ENCODE results near the gene PNLIPRP2.
A peak's percentile ranks its signal among the peaks of the same experiment; 100 is the strongest.

The PNLIPRP2 gene

DNA sequence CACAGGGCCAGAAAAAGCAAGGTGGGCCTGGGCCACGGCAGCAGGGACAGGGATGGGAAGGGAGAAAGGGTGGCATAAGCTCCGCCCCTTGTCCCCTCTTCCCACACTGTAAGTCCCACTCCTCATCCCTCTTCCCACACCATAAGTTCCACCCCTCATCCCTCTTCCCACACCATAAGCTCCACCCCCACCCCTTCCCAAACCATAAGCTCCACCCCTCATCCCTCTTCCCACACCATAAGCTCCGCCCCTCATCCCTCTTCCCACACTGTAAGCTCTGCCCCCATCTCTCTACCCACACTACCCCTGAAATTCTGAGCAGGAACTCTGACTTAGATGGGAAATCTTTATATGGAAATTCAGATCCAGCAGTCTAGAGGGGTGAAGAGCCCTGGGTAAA lies 65.9 kb downstream of the PNLIPRP2 start:
- no peak for DNase-seq

DNA sequence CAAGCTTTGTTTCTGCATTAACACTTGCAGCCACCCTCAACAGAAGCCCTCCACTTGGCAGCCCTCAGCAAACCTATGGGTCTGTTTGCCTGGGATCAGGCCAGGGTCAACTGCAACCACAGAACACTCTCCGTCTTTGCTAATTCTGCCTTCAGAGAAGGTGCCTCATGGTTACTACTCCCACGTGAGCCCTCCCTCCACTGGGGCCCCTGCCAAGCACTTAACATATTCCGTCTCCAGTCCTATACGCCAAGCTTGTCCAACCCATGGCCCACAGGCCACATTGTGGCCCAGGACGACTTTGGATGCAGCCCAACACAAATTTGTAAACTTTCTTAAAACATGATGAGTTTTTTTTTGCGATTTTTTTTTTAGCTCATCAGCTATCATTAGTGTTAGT lies 66.9 kb downstream of the PNLIPRP2 start:
- DNase-seq = no peak

DNA sequence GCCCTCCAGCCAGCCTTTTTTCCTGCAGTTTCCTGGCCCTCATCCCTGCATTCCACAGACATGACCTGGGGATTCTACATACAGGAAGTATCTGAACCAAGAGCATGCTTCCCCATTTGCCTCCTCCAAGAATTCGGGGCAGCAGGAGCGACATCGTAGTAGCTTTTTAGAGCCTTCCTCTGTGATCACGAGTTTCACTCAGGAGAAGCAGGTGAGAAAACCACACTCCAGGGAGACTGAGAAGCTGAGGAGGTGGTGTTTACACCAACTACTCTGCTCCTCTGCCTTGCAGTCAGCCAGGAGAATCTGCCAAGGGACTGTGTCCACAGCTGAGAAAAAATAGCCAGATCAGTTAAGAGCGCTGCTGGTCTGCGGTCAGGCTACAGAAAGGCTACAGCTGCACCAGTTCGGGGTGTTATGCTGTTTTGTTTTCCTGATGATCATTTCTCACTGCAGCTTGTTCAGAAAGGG lies 67.5 kb downstream of the PNLIPRP2 start:
- peak; percentile 65 for DNase-seq

DNA sequence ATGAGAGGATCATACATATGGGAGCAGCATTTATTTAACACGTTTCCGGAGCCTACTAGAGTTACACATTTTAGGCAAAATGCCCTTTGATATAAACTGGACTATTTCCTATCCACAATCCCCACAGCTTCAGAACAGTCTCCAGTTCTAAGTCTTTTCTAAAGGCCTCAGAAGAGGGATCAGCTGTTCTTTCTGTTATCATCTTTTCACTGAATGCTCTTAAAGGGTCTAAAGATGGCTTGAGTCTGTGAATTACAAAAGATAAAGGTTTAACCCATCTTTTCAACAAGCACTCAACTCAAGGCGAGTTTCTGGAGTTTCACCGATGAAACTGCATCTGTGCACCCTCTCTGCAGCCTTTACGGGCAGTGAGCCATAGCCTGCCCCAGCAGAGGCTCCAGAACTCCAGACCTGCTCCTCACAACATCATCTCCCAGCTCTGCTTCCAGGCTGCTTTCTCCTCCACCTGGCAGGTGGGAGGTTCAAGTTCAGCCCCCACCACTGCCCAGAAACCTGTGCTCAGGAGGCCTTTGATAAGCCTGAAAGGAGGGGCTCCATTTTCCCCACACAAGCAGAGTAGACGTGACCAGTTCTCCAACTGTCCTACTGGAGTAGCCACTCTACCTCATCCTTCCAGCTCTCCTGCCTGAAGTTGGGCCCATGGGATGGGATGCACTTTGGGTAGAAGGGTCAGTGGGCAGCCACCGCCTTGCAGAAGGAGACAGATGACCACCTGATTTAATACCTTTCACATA lies 68.2 kb downstream of the PNLIPRP2 start:
- no peak for DNase-seq

DNA sequence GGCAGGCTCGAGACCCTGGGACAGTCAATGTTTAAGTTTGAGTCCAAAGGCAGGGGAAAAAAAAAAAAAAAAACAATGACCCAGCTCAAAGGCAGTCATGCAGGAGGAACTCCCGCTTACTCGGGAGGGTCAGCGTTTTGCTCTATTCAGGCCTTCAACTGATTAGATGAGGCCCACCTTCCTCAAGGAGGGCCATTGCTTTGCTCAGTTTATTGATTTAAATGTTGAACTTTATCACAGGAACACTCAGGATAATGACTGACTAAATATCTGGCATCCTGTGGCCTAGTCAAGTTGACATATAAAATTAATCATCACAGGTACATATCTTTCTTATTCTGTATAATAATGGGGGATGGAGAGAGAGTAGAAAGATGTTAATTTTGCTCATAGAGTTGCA lies 69.0 kb downstream of the PNLIPRP2 start:
- no peak for DNase-seq

DNA sequence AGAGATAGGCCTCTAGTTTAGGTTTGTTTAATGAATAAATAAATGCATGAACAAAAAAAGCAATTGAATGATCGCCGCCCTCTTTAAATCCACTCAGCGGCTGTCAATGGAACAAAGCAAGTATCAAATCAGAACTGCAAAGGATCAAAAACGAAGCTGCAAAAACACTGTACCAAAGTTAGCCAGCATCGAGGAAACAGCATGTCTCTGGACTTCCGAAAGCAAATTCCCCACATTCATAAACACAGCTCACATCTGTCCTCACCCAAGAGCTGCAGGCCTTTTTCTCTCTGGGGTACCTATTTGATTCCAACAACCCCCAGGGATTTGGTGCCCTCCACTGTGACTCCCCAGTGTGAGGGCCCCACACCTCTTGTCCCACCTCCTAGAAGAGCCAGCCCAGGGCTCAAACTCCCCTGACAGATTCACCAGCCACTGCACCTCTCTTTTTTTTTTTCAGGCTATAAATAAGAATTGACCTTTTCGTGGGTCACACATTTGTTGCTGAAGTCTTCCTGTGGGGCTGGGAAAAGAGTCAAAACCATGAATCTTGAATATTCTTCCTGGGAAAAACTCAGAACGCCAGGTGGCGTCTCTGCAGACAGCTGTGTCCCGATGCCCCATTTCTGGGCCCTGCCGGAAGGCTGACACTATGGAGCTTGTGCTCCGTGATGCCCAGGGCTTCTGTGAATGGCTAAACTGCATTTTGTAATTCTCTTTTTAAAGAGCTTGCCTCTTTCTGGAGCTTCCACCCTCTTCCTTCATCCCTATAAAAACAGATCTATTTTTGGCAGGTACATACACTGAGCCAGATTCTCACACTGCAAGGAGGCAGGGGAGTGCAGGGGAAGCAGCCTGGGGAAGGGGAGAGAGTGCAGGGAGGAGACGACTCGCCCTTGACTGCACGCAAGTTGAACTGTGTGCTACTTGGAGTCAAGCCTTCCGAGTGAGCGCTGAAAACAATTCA lies 69.9 kb downstream of the PNLIPRP2 start:
- DNase-seq = peak; percentile 15

DNA sequence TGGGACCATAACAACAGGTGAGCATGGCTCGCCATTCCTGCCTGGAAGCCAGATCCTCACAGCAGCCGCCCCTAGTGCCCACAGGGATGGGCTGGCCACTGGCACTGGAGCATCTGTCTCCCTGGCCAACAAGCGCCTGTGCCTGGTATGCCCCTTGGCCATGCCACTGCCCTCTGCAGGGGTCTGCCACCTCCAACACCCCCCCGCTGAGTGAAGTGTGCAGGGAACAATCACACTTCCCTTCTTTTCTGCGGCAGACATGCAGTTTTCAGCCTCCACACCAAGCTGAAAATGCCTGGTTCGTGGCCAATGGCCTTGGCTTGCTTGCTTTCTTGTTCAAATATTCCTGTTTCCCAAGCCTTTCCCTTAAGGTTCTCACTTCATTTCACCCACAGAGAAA lies 70.9 kb downstream of the PNLIPRP2 start:
- DNase-seq = no peak

DNA sequence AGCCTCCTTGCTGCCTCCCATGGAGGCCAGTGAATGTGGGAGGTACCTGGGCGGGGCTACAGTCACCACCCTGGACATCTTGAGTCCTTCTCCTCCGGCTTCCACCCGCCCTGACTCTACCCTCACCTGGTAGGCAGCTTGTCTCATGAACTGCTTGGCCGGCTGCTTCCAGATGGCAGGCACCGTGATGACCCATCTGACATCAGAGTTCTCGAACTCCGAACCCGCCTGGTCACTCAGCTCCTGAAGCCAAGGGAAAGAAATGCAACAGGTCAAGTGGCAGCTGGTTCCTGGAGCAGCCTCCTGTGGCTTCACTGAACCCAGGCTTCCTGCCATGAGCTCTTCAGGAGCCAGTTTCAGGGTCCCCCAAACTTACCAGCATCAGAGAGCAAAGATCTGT lies 71.5 kb downstream of the PNLIPRP2 start:
- DNase-seq = no peak

DNA sequence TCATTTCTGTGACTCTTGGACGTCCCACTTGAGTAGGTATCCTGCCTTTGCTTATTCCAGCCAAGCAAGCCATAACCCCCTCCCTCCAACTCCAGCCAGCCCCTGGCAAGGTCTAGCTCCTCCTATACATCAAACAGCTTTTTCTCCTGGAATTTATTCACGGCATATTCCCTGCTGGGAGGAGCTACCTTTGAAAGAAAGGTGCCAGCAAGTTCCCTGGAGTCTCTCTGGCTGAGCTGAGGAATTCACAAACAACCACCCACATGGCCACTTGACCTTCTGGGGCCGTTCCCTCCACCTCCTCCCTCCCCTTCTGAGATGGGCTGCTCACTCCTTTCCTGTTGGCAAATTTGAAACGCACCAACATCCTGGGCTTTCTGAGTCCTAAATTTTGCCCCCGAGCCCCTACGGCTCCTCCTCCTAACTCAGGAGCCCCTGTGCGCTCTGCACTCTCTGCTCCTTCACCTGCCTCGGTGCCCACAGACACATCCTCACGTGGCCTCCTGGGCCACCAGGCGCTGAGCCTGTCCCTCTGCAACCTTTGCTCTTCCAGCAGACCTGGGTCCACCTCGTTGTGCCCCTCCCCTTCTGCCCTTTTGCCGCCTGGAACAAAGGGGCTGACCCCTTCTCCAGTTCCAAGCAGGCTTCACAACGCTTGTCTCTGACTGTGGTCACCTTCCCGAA lies 73.6 kb downstream of the PNLIPRP2 start:
- DNase-seq = no peak
